Thymus (tissue), 11 donors: ENCODE results near the gene LIPM. TPM values are rescaled to one million over a fixed set of nuclear protein-coding genes. Genes with fewer than 3 reads are reported as not detected.

Experiments
- DNase-seq, 9 donors: peaks; one replicate each; pipeline ENCODE4 v3.0.0-alpha.2; 2013; ENCODE audit warnings: low spot score in 9 of 9, low read depth in 6 of 9, missing footprints in 1 of 9
- H3K27ac ChIP-seq, 2 donors: one replicate each; pipeline ENCODE4 v1.5.1; 2013; ENCODE audit warnings: control low read depth in 1 of 2, low read depth in 1 of 2, low read length in 1 of 2, mild to moderate bottlenecking in 1 of 2, moderate library complexity in 1 of 2
- H3K27me3 ChIP-seq, 2 donors: one replicate each; pipeline ENCODE4 v1.5.1; 2013; ENCODE audit warnings: low read length in 1 of 2; ENCODE audit not compliant: control insufficient read depth in 2 of 2, insufficient read depth in 1 of 2
- H3K36me3 ChIP-seq, 2 donors: one replicate each; pipeline ENCODE4 v1.5.1; 2013; ENCODE audit warnings: low read length in 1 of 2, mild to moderate bottlenecking in 1 of 2, moderate library complexity in 1 of 2; ENCODE audit not compliant: control insufficient read depth in 2 of 2, insufficient read depth in 2 of 2
- H3K4me1 ChIP-seq, 2 donors: one replicate each; pipeline ENCODE4 v1.5.1; 2013; ENCODE audit warnings: low read length in 2 of 2; ENCODE audit not compliant: control insufficient read depth in 2 of 2, insufficient read depth in 2 of 2
- H3K4me3 ChIP-seq, 2 donors: one replicate each; pipeline ENCODE4 v1.5.1; 2013; ENCODE audit warnings: low read length in 2 of 2, control low read depth in 1 of 2, mild to moderate bottlenecking in 1 of 2
- H3K9me3 ChIP-seq, 2 donors: one replicate each; pipeline ENCODE4 v1.5.1; 2013; ENCODE audit warnings: low read length in 1 of 2, mild to moderate bottlenecking in 1 of 2; ENCODE audit not compliant: control insufficient read depth in 2 of 2, insufficient read depth in 1 of 2
- WGBS: extraction: QIAGEN DNeasy Blood & Tissue Kit; methylation state at CpG from one replicate; pipeline ENCODE4 v1.1.7; 2013; 5-methylcytosine and 5-hydroxymethylcytosine counted together
- polyA plus RNA-seq: library from polyadenylated mRNA; stranded (reverse); fragments of 200-250 nt; gene quantifications from one replicate; pipeline ENCODE4 v1.2.3, GENCODE V29; 2013
- total RNA-seq: library from RNA; stranded (reverse); fragments of 120-200 nt; gene quantifications from one replicate; pipeline ENCODE4 v1.2.4, GENCODE V29; 2013
- donor health status: healthy.

Gene LIPM
- total and polyA plus RNA-seq, 2 donors = 0.57 TPM; not detected in 1

GRCh38 chr10:88793712-88794299 lies 8.7 kb upstream of the LIPM start:
- 47% methylated on average over 2 of the region's 2 CpGs for WGBS
- peak in 2 of 9 donors; percentile 6 to 37 for DNase-seq
- Histone ChIP-seq H3K4me3 (no peak overlapping the region), H3K27ac (no peak overlapping the region), H3K27me3 (no peaks in the 10 kb centered on the region), H3K4me1 (peaks cover 0 to 3% of the 10 kb centered on the region in 2 donors), H3K9me3 (no peaks in the 10 kb centered on the region), H3K36me3 (no peaks in the 10 kb centered on the region)

DNA sequence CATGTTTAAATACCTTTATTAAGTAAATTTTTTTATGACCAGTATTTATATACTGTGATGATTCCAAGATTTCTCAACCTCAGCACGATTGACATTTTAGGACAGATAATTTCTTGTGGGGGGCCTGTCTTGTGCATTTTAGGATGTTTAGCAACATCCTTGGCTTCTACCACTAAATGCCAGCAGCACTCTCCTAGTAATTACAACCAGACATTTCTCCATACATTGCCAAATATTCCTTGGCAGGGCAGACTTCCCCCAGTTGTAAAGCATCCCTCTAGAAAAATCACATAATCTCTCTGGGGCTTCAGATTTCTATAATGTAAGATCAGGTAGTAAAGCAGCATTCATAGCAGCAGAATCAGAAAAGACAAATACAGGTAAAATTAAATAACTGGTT lies 7.8 kb upstream of the LIPM start:
- Histone ChIP-seq H3K36me3 (no peaks in the 10 kb centered on the region), H3K27ac (no peak overlapping the region), H3K27me3 (no peaks in the 10 kb centered on the region), H3K4me3 (no peak overlapping the region), H3K4me1 (peaks cover 0 to 3% of the 10 kb centered on the region in 2 donors), H3K9me3 (no peaks in the 10 kb centered on the region)
- WGBS = 98% methylated on average over 1 of the region's 1 CpG
- no peak for DNase-seq

GRCh38 chr10:88800152-88801125 lies 2.1 kb upstream of the LIPM start:
- H3K4me3 ChIP-seq = no peak overlapping the region
- H3K27ac ChIP-seq = no peak overlapping the region
- DNase-seq = no peak
- no peaks in the 10 kb centered on the region for H3K36me3 ChIP-seq
- H3K27me3 ChIP-seq = no peaks in the 10 kb centered on the region
- H3K4me1 ChIP-seq = no peaks in the 10 kb centered on the region
- no peaks in the 10 kb centered on the region for H3K9me3 ChIP-seq
- 99% methylated on average over 2 of the region's 2 CpGs for WGBS

GRCh38 chr10:88803641-88804040 lies 1.1 kb downstream of the LIPM start:
- Histone ChIP-seq H3K9me3 (no peaks in the 10 kb centered on the region), H3K36me3 (no peaks in the 10 kb centered on the region), H3K4me1 (peaks cover 0 to 3% of the 10 kb centered on the region in 2 donors), H3K4me3 (no peak overlapping the region), H3K27me3 (no peaks in the 10 kb centered on the region), H3K27ac (no peak overlapping the region)
- no peak for DNase-seq
- 97% methylated on average over 2 of the region's 2 CpGs for WGBS

DNA sequence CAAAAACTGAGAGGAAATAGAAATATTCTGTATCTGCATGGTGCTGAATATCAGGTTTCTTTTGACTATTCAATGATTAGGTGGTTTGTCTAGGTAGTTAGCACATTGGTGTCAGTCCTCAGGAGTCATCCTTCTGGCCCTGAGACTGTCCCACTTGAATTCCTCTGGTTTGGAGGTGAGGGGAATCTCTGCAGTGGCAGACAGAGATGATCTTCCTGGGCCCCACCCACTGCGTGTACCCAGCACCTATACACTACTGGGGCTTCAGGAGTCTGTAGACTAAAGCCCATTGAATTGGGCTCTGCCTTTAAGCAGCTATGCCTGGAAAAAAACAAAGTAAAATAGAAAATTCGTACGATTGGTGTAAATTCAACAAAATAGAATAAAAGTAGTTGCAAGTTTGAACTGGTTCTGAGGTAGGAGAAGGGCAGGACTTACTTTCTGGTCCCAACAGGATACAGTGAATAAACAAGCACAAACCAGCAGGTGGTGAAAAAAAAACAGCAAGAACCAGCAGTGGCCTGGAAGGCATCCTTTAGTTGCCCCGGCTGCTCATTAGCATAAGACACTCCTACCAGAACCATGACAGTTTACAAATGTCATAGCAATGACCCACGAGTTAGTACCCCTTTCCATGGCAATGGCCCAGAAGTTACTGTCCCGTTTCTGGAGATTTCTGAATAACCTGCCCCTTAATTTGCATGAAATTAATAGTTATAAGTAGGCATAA lies 1.7 kb downstream of the LIPM start:
- DNase-seq = no peak
- Histone ChIP-seq H3K27ac (no peak overlapping the region), H3K36me3 (no peaks in the 10 kb centered on the region), H3K9me3 (no peaks in the 10 kb centered on the region), H3K4me1 (peaks cover 0 to 3% of the 10 kb centered on the region in 2 donors), H3K27me3 (no peaks in the 10 kb centered on the region), H3K4me3 (no peak overlapping the region)
- WGBS = 93% methylated on average over 6 of the region's 6 CpGs

DNA sequence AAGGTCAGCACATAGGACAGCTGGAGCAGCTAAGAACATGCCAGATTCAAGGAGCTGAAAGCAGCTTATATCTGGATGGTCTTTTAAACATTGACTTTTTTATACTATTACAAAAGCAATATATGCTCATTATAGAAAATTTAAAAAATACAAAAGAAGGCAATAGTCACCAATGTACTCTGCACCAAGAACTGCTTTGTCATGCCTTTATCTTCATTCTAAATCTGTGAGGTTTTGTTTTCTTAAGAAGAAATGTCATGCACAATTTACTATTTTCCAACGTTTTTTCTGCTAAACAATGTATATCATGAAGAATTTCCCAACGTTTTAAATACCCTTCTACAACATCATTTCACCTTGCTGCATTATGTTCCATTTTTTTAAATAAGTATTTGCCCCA lies 2.8 kb downstream of the LIPM start:
- no peaks in the 10 kb centered on the region for H3K9me3 ChIP-seq
- H3K27me3 ChIP-seq = no peaks in the 10 kb centered on the region
- H3K4me3 ChIP-seq = no peak overlapping the region
- no peak for DNase-seq
- H3K27ac ChIP-seq = no peak overlapping the region
- peaks cover 9 to 12% of the 10 kb centered on the region in 2 donors for H3K4me1 ChIP-seq
- H3K36me3 ChIP-seq = no peaks in the 10 kb centered on the region
- 6% methylated on average over 2 of the region's 2 CpGs for WGBS

GRCh38 chr10:88805924-88806323 lies 3.4 kb downstream of the LIPM start:
- Histone ChIP-seq H3K4me3 (no peak overlapping the region), H3K4me1 (peaks cover 9 to 14% of the 10 kb centered on the region in 2 donors), H3K27ac (no peak overlapping the region), H3K36me3 (no peaks in the 10 kb centered on the region), H3K9me3 (no peaks in the 10 kb centered on the region), H3K27me3 (no peaks in the 10 kb centered on the region)
- no peak for DNase-seq
- WGBS = 96% methylated on average over 3 of the region's 3 CpGs

- Histone ChIP-seq H3K4me3 (no peak overlapping the region), H3K9me3 (no peaks in the 10 kb centered on the region), H3K27ac (peak overlapping the region in 1 of 2 donors; percentile 59), H3K4me1 (peaks cover 9 to 14% of the 10 kb centered on the region in 2 donors), H3K36me3 (no peaks in the 10 kb centered on the region), H3K27me3 (no peaks in the 10 kb centered on the region)
- DNase-seq = peak in 5 of 9 donors; percentile 43 to 76 (median 53)
- WGBS = 35% methylated on average over 4 of the region's 4 CpGs
Measured at GRCh38 chr10:88809621-88810020, 7.1 kb downstream of the LIPM start.
